Measurements from ENCODE around the gene CMIP.

DNA sequence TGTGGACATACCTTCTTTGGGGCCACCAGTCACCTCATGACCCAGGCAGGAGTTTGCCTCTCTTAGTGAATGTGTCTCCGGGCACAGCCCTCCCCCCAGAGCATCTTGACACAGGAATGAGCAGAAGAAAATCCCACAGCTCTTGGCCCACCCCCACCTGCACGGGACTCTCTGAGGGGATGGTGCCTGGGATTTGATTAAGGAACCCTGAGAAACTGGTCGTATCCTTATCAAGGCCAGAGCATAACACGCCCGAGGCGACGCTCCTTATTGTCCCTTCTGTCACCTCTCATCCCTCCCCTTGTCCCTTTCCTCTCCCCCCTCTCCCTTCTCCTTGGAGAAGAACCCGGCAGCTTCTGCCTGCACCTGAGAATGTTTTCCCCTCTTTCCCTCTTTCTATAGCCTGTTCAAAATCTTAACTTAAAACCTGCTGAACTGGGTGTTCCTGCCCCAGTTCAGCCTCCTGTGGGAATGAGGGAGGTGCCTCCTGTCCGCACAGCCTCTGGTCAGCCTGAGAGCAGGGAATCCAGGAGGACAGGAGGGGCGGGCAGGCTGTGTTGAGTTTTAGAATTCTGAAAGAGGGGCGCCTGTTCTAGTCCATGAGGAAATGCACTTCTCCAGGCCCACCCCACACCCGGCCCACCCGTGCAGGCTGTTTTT, 193.8 kb downstream of the CMIP start:
- TF ChIP-seq, protein P1, sequence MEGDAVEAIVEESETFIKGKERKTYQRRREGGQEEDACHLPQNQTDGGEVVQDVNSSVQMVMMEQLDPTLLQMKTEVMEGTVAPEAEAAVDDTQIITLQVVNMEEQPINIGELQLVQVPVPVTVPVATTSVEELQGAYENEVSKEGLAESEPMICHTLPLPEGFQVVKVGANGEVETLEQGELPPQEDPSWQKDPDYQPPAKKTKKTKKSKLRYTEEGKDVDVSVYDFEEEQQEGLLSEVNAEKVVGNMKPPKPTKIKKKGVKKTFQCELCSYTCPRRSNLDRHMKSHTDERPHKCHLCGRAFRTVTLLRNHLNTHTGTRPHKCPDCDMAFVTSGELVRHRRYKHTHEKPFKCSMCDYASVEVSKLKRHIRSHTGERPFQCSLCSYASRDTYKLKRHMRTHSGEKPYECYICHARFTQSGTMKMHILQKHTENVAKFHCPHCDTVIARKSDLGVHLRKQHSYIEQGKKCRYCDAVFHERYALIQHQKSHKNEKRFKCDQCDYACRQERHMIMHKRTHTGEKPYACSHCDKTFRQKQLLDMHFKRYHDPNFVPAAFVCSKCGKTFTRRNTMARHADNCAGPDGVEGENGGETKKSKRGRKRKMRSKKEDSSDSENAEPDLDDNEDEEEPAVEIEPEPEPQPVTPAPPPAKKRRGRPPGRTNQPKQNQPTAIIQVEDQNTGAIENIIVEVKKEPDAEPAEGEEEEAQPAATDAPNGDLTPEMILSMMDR (IDR thresholded peaks at IDR 0.05) = no peak
- TF ChIP-seq POLR2A (IDR thresholded peaks at IDR 0.05) = no peak
